Mononuclear cell (primary cell): ENCODE results near the gene ITSN1. TPM values are rescaled to one million over a fixed set of nuclear protein-coding genes. Genes with fewer than 3 reads are reported as not detected.

Experiments used
- H3K27me3 ChIP-seq: 2 replicates; pipeline ENCODE4 v1.6.0; 2011; ENCODE audit warnings: low read length, control low read depth; ENCODE audit not compliant: insufficient read depth
- H3K4me1 ChIP-seq: 2 replicates; pipeline ENCODE4 v1.5.1; 2011; ENCODE audit warnings: mild to moderate bottlenecking, low read length, control low read depth; ENCODE audit not compliant: insufficient read depth
- H3K4me3 ChIP-seq: 2 replicates; pipeline ENCODE4 v1.5.1; 2011; ENCODE audit warnings: mild to moderate bottlenecking, low read length, moderate library complexity
- H3K9me3 ChIP-seq: 2 replicates; pipeline ENCODE4 v1.5.1; 2011; ENCODE audit warnings: low read depth, mild to moderate bottlenecking, control low read depth, low read length
- total RNA-seq: library from RNA; depleted of rRNA; stranded (reverse); fragments of >200 nt; gene quantifications from one replicate; pipeline ENCODE4 v1.2.3, GENCODE V29; 2012

ITSN1 gene
- total RNA-seq, 1 donor, result 2.1 TPM

- no peak overlapping the region for H3K4me3 ChIP-seq
- H3K9me3 ChIP-seq, result peaks cover 7% of the 10 kb centered on the region
- H3K4me1 ChIP-seq, result no peaks in the 10 kb centered on the region
- H3K27me3 ChIP-seq, result no peaks in the 10 kb centered on the region
Measured at GRCh38 chr21:33751533-33751932, 109.2 kb downstream of the ITSN1 start.

DNA sequence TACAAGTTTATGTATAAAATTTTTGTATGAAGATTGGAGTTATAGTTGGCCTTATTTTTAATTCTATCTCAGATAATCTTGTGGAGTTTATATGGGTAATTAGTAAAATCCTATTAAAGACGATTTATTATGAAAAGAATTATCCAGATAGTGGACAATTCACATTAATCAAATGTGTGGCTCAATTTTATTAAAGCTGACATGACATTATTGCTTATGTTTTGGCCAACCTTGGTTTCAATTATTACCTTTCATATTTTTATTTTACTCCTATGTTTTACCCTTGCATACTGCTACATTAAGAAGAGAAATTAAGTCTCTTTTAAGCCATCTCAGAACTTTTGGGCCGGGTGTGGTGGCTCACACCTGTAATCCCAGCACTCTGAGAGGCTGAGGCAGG, 110.0 kb downstream of the ITSN1 start:
- Histone ChIP-seq H3K27me3 (no peaks in the 10 kb centered on the region), H3K9me3 (peaks cover 5% of the 10 kb centered on the region), H3K4me3 (no peak overlapping the region), H3K4me1 (no peaks in the 10 kb centered on the region)

DNA sequence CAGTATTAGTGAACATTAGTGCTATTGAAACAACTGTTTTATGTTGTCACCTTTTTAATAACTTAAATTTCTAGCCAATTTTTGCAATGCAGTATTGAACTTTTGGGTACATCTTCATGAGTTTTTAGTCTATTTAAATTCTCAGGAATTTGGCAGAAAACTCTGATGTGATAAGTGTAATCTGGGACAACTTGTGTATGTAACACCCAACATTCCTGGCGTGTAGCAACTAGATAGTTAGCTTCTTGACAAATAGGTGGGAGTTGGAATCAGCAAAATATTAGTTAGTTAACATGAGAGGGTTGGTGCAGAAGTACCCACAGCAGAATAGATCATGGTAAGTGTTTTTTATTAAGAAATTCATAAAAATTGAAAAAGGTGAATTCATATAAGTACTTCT, 111.6 kb downstream of the ITSN1 start:
- Histone ChIP-seq H3K9me3 (no peaks in the 10 kb centered on the region), H3K4me1 (no peaks in the 10 kb centered on the region), H3K4me3 (no peak overlapping the region), H3K27me3 (no peaks in the 10 kb centered on the region)

- no peaks in the 10 kb centered on the region for H3K9me3 ChIP-seq
- H3K4me1 ChIP-seq, result no peaks in the 10 kb centered on the region
- H3K27me3 ChIP-seq, result no peaks in the 10 kb centered on the region
- no peak overlapping the region for H3K4me3 ChIP-seq
Measured at GRCh38 chr21:33754481-33754880, 112.2 kb downstream of the ITSN1 start.

GRCh38 chr21:33755354-33755753, 113.1 kb downstream of the ITSN1 start:
- H3K27me3 ChIP-seq, result no peaks in the 10 kb centered on the region
- no peaks in the 10 kb centered on the region for H3K4me1 ChIP-seq
- H3K9me3 ChIP-seq, result no peaks in the 10 kb centered on the region
- H3K4me3 ChIP-seq, result no peak overlapping the region

GRCh38 chr21:33760641-33761440, 118.5 kb downstream of the ITSN1 start:
- no peaks in the 10 kb centered on the region for H3K9me3 ChIP-seq
- H3K4me1 ChIP-seq, result peaks cover 6% of the 10 kb centered on the region

DNA sequence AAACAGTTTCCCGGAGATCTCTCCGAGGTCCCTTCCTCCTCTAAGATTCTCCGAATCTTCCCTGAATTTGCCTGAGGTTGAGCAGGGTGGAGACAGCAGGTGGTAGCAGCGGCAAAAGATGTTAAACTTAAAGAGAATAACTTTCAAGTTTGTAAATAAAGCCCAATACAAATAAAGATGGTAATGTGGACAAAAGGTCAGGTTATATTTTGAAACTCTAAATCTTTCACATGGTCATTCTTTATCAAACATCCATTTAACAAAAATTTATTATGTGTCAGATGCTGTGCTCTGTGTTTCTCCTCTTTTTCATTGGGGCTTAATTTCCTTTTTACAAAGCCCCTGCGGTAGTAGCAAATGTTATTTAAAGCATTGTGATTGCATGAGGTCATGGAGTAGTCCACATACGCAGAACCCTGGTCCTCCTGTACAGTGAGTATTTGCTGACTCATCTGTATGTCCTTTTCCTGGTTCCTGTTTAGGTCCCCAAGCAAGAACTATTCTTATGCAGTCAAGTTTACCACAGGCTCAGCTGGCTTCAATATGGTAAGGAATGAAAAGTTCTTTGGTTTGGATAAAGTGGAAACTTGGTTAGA, 119.2 kb downstream of the ITSN1 start:
- H3K4me3 ChIP-seq, result no peak overlapping the region

More at GRCh38 chr21:33760641-33761440, 118.5 kb downstream of the ITSN1 start:
- Histone ChIP-seq H3K27me3 (no peaks in the 10 kb centered on the region), H3K4me3 (no peak overlapping the region)

DNA sequence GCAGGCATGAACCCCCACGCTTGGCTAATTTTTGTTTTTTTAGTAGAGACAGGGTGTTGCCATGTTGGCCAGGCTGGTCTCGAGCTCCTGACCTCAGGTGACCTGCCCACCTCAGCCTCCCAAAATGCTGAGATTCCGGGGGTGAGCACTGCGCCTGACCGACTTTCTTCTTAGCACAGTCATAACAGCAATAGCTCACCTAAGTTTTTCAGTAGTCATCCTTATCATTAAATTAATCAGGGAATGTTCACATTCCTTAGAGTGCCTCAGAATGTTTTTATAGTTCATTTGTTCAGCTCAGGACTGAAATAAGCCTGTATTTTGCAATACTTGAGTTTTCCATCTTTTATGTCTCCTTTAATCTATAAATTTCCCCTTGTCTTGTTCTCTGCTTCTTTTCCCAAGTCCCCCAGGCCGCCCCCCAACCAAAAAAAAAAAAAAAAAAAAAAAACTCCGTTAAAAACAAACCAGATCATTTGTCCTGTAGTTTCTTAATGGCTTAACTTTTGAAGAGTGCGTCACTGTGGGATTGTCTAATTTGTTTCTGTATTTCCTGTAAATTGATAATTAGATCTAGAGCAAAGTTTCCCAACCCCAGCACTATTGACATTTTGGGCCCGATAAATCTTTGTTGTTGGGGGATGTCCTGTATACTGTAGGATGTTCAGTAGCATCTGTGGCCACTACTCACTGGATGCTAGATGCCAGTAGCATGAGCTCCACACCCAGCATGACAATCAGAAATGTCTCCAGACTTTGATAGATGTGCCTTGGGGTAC, 120.7 kb downstream of the ITSN1 start:
- no peaks in the 10 kb centered on the region for H3K9me3 ChIP-seq
- H3K4me3 ChIP-seq, result no peak overlapping the region
- H3K4me1 ChIP-seq, result peaks cover 6% of the 10 kb centered on the region
- no peaks in the 10 kb centered on the region for H3K27me3 ChIP-seq

More for the DNA sequence above, 119.2 kb downstream of the ITSN1 start:
- H3K9me3 ChIP-seq, result no peaks in the 10 kb centered on the region
- H3K27me3 ChIP-seq, result no peaks in the 10 kb centered on the region
- peaks cover 6% of the 10 kb centered on the region for H3K4me1 ChIP-seq

GRCh38 chr21:33763582-33763899, 121.2 kb downstream of the ITSN1 start:
- Histone ChIP-seq H3K4me3 (no peak overlapping the region), H3K9me3 (no peaks in the 10 kb centered on the region), H3K4me1 (peaks cover 6% of the 10 kb centered on the region), H3K27me3 (no peaks in the 10 kb centered on the region)

- H3K9me3 ChIP-seq, result no peaks in the 10 kb centered on the region
- no peaks in the 10 kb centered on the region for H3K4me1 ChIP-seq
- H3K27me3 ChIP-seq, result no peaks in the 10 kb centered on the region
- no peak overlapping the region for H3K4me3 ChIP-seq
Measured at GRCh38 chr21:33767236-33767635, 124.9 kb downstream of the ITSN1 start.

DNA sequence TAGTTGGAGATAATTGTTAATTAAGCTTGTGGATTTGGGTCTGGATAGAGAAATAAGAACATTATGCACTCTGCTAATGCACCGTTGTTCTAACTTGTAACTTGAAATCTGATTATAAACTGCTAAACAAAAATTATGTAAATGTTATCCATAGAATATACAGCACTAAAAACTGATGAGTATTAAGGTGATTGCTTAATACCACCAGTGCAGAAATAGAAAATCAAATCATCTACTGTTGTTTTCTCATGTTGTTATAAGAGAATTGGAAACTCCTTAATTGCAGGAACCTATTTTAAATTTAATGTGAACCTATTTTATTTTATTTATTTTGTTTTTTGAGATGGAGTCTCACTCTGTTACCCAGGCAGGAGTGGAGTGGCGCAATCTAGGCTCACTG, 125.7 kb downstream of the ITSN1 start:
- H3K27me3 ChIP-seq, result no peaks in the 10 kb centered on the region
- no peak overlapping the region for H3K4me3 ChIP-seq
- H3K4me1 ChIP-seq, result no peaks in the 10 kb centered on the region
- H3K9me3 ChIP-seq, result no peaks in the 10 kb centered on the region

GRCh38 chr21:33769057-33769456, 126.8 kb downstream of the ITSN1 start:
- no peaks in the 10 kb centered on the region for H3K27me3 ChIP-seq
- no peaks in the 10 kb centered on the region for H3K4me1 ChIP-seq
- no peak overlapping the region for H3K4me3 ChIP-seq
- H3K9me3 ChIP-seq, result no peaks in the 10 kb centered on the region

DNA sequence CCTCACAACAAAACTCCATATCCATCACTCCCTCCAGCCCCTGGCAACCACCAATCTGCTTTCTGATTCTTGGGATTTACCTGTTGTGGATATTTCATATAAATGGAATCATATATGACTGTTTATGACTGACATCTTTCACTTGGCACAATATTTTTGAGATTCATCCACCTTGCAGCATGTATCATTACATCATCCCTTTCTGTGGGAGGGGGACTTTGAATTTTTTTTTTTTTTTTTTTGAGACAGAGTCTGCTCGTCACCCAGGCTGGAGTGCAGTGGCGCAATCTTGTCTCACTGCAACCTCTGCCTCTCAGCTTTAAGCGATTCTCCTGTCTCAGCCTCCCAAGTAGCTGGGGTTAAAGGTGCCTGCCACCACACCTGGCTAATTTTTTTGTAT, 128.2 kb downstream of the ITSN1 start:
- no peak overlapping the region for H3K4me3 ChIP-seq
- no peaks in the 10 kb centered on the region for H3K9me3 ChIP-seq
- no peaks in the 10 kb centered on the region for H3K4me1 ChIP-seq
- no peaks in the 10 kb centered on the region for H3K27me3 ChIP-seq

- H3K27me3 ChIP-seq, result no peaks in the 10 kb centered on the region
- no peaks in the 10 kb centered on the region for H3K4me1 ChIP-seq
- no peak overlapping the region for H3K4me3 ChIP-seq
- no peaks in the 10 kb centered on the region for H3K9me3 ChIP-seq
Measured at GRCh38 chr21:33771976-33772375, 129.7 kb downstream of the ITSN1 start.

GRCh38 chr21:33774551-33774950, 132.2 kb downstream of the ITSN1 start:
- no peaks in the 10 kb centered on the region for H3K4me1 ChIP-seq
- no peaks in the 10 kb centered on the region for H3K27me3 ChIP-seq
- no peaks in the 10 kb centered on the region for H3K9me3 ChIP-seq
- H3K4me3 ChIP-seq, result no peak overlapping the region
